ENCODE measurements around the gene PPP2R1A.

DNA sequence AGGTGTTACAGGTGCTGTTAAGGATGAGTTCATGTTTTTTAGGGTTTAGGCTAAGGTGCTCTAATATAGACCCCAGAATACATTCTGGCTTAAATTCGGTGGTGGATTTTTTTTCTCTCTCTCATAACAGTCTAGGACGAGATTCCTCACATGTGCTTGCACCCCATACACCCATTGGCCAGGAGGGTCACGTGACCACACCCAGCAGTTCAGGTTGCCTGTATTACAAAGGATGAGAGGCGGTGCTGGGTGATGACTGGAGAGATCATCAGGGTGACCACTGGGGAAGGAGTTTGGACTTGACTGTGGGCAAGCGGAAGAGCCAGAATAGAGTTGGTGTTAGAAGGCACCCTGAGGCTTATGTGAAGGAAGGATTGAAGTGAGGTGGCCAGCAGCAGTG, 27.7 kb downstream of the PPP2R1A start:
- TF ChIP-seq, protein P1, sequence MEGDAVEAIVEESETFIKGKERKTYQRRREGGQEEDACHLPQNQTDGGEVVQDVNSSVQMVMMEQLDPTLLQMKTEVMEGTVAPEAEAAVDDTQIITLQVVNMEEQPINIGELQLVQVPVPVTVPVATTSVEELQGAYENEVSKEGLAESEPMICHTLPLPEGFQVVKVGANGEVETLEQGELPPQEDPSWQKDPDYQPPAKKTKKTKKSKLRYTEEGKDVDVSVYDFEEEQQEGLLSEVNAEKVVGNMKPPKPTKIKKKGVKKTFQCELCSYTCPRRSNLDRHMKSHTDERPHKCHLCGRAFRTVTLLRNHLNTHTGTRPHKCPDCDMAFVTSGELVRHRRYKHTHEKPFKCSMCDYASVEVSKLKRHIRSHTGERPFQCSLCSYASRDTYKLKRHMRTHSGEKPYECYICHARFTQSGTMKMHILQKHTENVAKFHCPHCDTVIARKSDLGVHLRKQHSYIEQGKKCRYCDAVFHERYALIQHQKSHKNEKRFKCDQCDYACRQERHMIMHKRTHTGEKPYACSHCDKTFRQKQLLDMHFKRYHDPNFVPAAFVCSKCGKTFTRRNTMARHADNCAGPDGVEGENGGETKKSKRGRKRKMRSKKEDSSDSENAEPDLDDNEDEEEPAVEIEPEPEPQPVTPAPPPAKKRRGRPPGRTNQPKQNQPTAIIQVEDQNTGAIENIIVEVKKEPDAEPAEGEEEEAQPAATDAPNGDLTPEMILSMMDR (IDR thresholded peaks at IDR 0.05), result no peak
- no peak for TF ChIP-seq POLR2A (IDR thresholded peaks at IDR 0.05)
